WTC11 (cell line): ENCODE data around the gene IGFBP7.

Experiments
- CBFB ChIP-seq: sonication (generic); formaldehyde crosslinking; IDR thresholded peaks from 2 replicates; pipeline ENCODE4 v1.8.1; 2022; ENCODE audit warnings: mild to moderate bottlenecking, low read depth, missing genetic modification reagents
- PRDM15 ChIP-seq: sonication (generic); formaldehyde crosslinking; IDR thresholded peaks from 2 replicates; pipeline ENCODE4 v1.8.0; 2022; ENCODE audit warnings: missing genetic modification reagents
- TP53 ChIP-seq: sonication (generic); formaldehyde crosslinking; IDR thresholded peaks from 2 replicates; pipeline ENCODE4 v1.8.1; 2023; ENCODE audit warnings: mild to moderate bottlenecking, missing genetic modification reagents
- USF2 ChIP-seq: sonication (generic); formaldehyde crosslinking; IDR thresholded peaks from 2 replicates; pipeline ENCODE4 v1.8.1; 2023; ENCODE audit warnings: mild to moderate bottlenecking, missing genetic modification reagents, moderate library complexity
- TF ChIP-seq, protein P1 (sequence below): sonication (generic); formaldehyde crosslinking; IDR thresholded peaks from 2 replicates; pipeline ENCODE4 v1.8.1; 2022; ENCODE audit warnings: low read depth, missing genetic modification reagents, borderline replicate concordance
- TF ChIP-seq, protein P2 (sequence below): sonication (generic); formaldehyde crosslinking; IDR thresholded peaks from 2 replicates; pipeline ENCODE4 v1.8.0; 2022; ENCODE audit warnings: mild to moderate bottlenecking, missing genetic modification reagents
- TF ChIP-seq, protein P3 (sequence below): sonication (generic); formaldehyde crosslinking; IDR thresholded peaks from 2 replicates; pipeline ENCODE4 v1.8.1; 2022; ENCODE audit warnings: low read depth, mild to moderate bottlenecking, moderate library complexity, missing genetic modification reagents, borderline replicate concordance
- TF ChIP-seq, protein P4 (sequence below): fragments of 200-600 bp; IDR thresholded peaks from 2 replicates; pipeline ENCODE4 v1.8.0; 2022; ENCODE audit warnings: antibody characterized with exemption

DNA sequence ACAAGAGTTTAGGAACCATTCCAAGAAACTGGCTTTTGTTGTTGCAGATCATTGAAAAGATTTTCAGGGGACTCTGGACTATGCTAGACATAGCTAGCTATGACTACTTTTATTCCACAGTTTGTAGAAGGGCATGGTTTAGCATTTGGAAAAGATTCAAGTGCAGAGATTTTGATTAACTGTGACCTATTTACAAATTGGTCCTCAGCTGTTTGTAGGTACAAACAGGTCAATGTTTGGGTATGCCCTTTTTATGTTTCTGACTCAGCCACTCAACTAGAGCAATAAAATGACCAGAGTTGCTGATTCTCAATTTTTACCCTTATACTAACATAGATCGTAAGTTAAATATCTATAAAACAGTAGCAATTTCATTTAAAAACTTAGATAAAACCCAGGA, 46.7 kb downstream of the IGFBP7 start:
- TF ChIP-seq, protein P1, sequence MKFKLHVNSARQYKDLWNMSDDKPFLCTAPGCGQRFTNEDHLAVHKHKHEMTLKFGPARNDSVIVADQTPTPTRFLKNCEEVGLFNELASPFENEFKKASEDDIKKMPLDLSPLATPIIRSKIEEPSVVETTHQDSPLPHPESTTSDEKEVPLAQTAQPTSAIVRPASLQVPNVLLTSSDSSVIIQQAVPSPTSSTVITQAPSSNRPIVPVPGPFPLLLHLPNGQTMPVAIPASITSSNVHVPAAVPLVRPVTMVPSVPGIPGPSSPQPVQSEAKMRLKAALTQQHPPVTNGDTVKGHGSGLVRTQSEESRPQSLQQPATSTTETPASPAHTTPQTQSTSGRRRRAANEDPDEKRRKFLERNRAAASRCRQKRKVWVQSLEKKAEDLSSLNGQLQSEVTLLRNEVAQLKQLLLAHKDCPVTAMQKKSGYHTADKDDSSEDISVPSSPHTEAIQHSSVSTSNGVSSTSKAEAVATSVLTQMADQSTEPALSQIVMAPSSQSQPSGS (CRISPR knock-in tag) = no peak
- TF ChIP-seq CBFB (CRISPR knock-in tag) (no peak), TP53 (no peak), USF2 (no peak), PRDM15 (CRISPR knock-in tag) (no peak)
- TF ChIP-seq, protein P2, sequence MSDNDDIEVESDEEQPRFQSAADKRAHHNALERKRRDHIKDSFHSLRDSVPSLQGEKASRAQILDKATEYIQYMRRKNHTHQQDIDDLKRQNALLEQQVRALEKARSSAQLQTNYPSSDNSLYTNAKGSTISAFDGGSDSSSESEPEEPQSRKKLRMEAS (CRISPR knock-in tag) = no peak
- TF ChIP-seq, protein P3, sequence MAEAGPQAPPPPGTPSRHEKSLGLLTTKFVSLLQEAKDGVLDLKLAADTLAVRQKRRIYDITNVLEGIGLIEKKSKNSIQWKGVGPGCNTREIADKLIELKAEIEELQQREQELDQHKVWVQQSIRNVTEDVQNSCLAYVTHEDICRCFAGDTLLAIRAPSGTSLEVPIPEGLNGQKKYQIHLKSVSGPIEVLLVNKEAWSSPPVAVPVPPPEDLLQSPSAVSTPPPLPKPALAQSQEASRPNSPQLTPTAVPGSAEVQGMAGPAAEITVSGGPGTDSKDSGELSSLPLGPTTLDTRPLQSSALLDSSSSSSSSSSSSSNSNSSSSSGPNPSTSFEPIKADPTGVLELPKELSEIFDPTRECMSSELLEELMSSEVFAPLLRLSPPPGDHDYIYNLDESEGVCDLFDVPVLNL = no peak
- TF ChIP-seq, protein P4, sequence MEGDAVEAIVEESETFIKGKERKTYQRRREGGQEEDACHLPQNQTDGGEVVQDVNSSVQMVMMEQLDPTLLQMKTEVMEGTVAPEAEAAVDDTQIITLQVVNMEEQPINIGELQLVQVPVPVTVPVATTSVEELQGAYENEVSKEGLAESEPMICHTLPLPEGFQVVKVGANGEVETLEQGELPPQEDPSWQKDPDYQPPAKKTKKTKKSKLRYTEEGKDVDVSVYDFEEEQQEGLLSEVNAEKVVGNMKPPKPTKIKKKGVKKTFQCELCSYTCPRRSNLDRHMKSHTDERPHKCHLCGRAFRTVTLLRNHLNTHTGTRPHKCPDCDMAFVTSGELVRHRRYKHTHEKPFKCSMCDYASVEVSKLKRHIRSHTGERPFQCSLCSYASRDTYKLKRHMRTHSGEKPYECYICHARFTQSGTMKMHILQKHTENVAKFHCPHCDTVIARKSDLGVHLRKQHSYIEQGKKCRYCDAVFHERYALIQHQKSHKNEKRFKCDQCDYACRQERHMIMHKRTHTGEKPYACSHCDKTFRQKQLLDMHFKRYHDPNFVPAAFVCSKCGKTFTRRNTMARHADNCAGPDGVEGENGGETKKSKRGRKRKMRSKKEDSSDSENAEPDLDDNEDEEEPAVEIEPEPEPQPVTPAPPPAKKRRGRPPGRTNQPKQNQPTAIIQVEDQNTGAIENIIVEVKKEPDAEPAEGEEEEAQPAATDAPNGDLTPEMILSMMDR = no peak
